NCI-H146 (cell line): ENCODE measurements around the gene AKAP13.
A peak's percentile ranks its signal among the peaks of the same experiment; 100 is the strongest.
"Not testable (repeated sequence)": the region's sequence is repeated elsewhere in the genome, so short reads cannot be mapped to it uniquely, and the experiment has no call there.

Experiments used
- DNase-seq: peaks from one replicate; lab custom pipeline; 2025; lab: John Stamatoyannopoulos, UW

AKAP13 gene

GRCh38 chr15:85500729-85501128 lies 120.3 kb downstream of the AKAP13 start:
- no peak for DNase-seq

- DNase-seq: no peak
These were observed 121.2 kb downstream of the AKAP13 start for GRCh38 chr15:85501574-85501973.

GRCh38 chr15:85503151-85503799 lies 122.9 kb downstream of the AKAP13 start:
- DNase-seq: no peak

- DNase-seq: peak; percentile 28
These were observed 124.6 kb downstream of the AKAP13 start for GRCh38 chr15:85504749-85505676.

- no peak for DNase-seq
These were observed 126.7 kb downstream of the AKAP13 start for GRCh38 chr15:85507114-85507513.

GRCh38 chr15:85509973-85510372 lies 129.6 kb downstream of the AKAP13 start:
- DNase-seq: no peak

GRCh38 chr15:85514413-85514812 lies 134.0 kb downstream of the AKAP13 start:
- DNase-seq: no peak

GRCh38 chr15:85515212-85515611 lies 134.8 kb downstream of the AKAP13 start:
- DNase-seq: no peak

- DNase-seq: no peak
These were observed 136.7 kb downstream of the AKAP13 start for GRCh38 chr15:85517086-85517485.

- no peak for DNase-seq
These were observed 138.8 kb downstream of the AKAP13 start for GRCh38 chr15:85518979-85519761.

GRCh38 chr15:85520650-85521049 lies 140.2 kb downstream of the AKAP13 start:
- DNase-seq: no peak

GRCh38 chr15:85523530-85523929 lies 143.1 kb downstream of the AKAP13 start:
- DNase-seq: no peak

GRCh38 chr15:85525755-85526154 lies 145.4 kb downstream of the AKAP13 start:
- DNase-seq: no peak

- DNase-seq: no peak
These were observed 147.5 kb downstream of the AKAP13 start for GRCh38 chr15:85527895-85528294.

- no peak for DNase-seq
These were observed 149.7 kb downstream of the AKAP13 start for GRCh38 chr15:85530079-85530478.

- no peak for DNase-seq
These were observed 150.7 kb downstream of the AKAP13 start for GRCh38 chr15:85531083-85531482.

- DNase-seq: no peak
These were observed 152.3 kb downstream of the AKAP13 start for GRCh38 chr15:85532689-85533088.

GRCh38 chr15:85534031-85534430 lies 153.6 kb downstream of the AKAP13 start:
- no peak for DNase-seq

- not testable (repeated sequence) for DNase-seq
These were observed 155.3 kb downstream of the AKAP13 start for GRCh38 chr15:85535533-85536330.

- no peak for DNase-seq
These were observed 155.9 kb downstream of the AKAP13 start for GRCh38 chr15:85536341-85536740.

- peak; percentile 24 for DNase-seq
These were observed 159.1 kb downstream of the AKAP13 start for GRCh38 chr15:85539491-85539890.
